ENCODE measurements around the gene STAB1.

- no peak for TF ChIP-seq CTCF (conservative IDR thresholded peaks at IDR 0.05; ENCODE audit: low read length)
- no peak for TF ChIP-seq EZH2phosphoT487 (IDR thresholded peaks at IDR 0.05; ENCODE audit: borderline replicate concordance)
These were observed 29.9 kb downstream of the STAB1 start for GRCh38 chr3:52524752-52525679.

Measured in Loucy (cell line).